Caki2 (cell line): Measurements from ENCODE around the gene PTPRC. TPM values are rescaled to one million over a fixed set of nuclear protein-coding genes. Genes with fewer than 3 reads are reported as not detected.

Source experiments
- DNase-seq: peaks from one replicate; pipeline ENCODE4 v3.0.0-alpha.2; 2015; ENCODE audit warnings: low read depth
- in situ Hi-C: cut with HindIII; loops from 2 replicates; pipeline ENCODE4 v1.10.0; 2016; ENCODE audit warnings: low sequenced_read_pairs, low pct_unique_long_range_greater_than_20kb, mixed read lengths
- total RNA-seq: library from RNA; depleted of rRNA; stranded (reverse); fragments of >200 nt; shearing (Covaris generic); gene quantifications from 2 replicates; pipeline ENCODE4 v1.2.3, GENCODE V29; 2014; ENCODE audit warnings: low replicate concordance

The PTPRC gene
- total RNA-seq, 1 experiment from 2014 or later, result not detected

- in situ Hi-C loops, result no loop called here
- no peak for DNase-seq
Measured at GRCh38 chr1:198637157-198637556, 1.7 kb upstream of the PTPRC start.

GRCh38 chr1:198637916-198638437, 863 bp upstream of the PTPRC start:
- DNase-seq, result no peak
- in situ Hi-C loops, result no loop called here

GRCh38 chr1:198638441-198638840, 399 bp upstream of the PTPRC start:
- in situ Hi-C loops, result no loop called here
- no peak for DNase-seq

- in situ Hi-C loops, result no loop called here
Measured at GRCh38 chr1:198639671-198640143, 867 bp downstream of the PTPRC start.

GRCh38 chr1:198640174-198640573, 1.3 kb downstream of the PTPRC start:
- no peak for DNase-seq
- in situ Hi-C loops, result no loop called here

More at GRCh38 chr1:198639671-198640143, 867 bp downstream of the PTPRC start:
- DNase-seq, result no peak

- in situ Hi-C loops, result no loop called here
- no peak for DNase-seq
Measured at GRCh38 chr1:198641501-198641900, 2.7 kb downstream of the PTPRC start.

- DNase-seq, result no peak
- in situ Hi-C loops, result no loop called here
Measured at GRCh38 chr1:198641966-198642668, 3.3 kb downstream of the PTPRC start.

- in situ Hi-C loops, result no loop called here
- DNase-seq, result no peak
Measured at GRCh38 chr1:198642983-198643382, 4.1 kb downstream of the PTPRC start.

- no peak for DNase-seq
- in situ Hi-C loops, result no loop called here
Measured at GRCh38 chr1:198643808-198644207, 5.0 kb downstream of the PTPRC start.

GRCh38 chr1:198647055-198647454, 8.2 kb downstream of the PTPRC start:
- in situ Hi-C loops, result no loop called here
- DNase-seq, result no peak

- in situ Hi-C loops, result no loop called here
- DNase-seq, result no peak
Measured at GRCh38 chr1:198648592-198648991, 9.8 kb downstream of the PTPRC start.

GRCh38 chr1:198649232-198649967, 10.6 kb downstream of the PTPRC start:
- no peak for DNase-seq
- in situ Hi-C loops, result no loop called here

- no peak for DNase-seq
- in situ Hi-C loops, result no loop called here
Measured at GRCh38 chr1:198649968-198650338, 11.1 kb downstream of the PTPRC start.

GRCh38 chr1:198650506-198650905, 11.7 kb downstream of the PTPRC start:
- no peak for DNase-seq
- in situ Hi-C loops, result no loop called here

- in situ Hi-C loops, result no loop called here
- DNase-seq, result no peak
Measured at GRCh38 chr1:198651650-198652400, 13.0 kb downstream of the PTPRC start.

GRCh38 chr1:198653808-198654413, 15.1 kb downstream of the PTPRC start:
- no peak for DNase-seq
- in situ Hi-C loops, result no loop called here

GRCh38 chr1:198655459-198656121, 16.8 kb downstream of the PTPRC start:
- in situ Hi-C loops, result no loop called here
- DNase-seq, result no peak

GRCh38 chr1:198656500-198656932, 17.7 kb downstream of the PTPRC start:
- in situ Hi-C loops, result no loop called here
- DNase-seq, result no peak
